ENCODE results near the gene MED27. TPM values are rescaled to one million over a fixed set of nuclear protein-coding genes. Genes with fewer than 3 reads are reported as not detected.

Gene MED27
- total and polyA plus RNA-seq, 2 of the 8 experiments (the other 6 are each of a cell fraction or from before 2014, with no cell fraction given), result 29.9 to 56.5 TPM

GRCh38 chr9:131927091-131927490 lies 152.6 kb downstream of the MED27 start:
- Histone ChIP-seq H2BK120ac (replicated peaks; ENCODE audit: low read depth, low read length) (no peak overlapping the region), H4K20me1 (replicated peaks in 1 of 2; ENCODE audit: control insufficient read depth in 1 of 2, insufficient read depth in 2 of 2, low read length in 2 of 2) (no peaks in the 10 kb centered on the region), H2AK5ac (ENCODE audit: low read depth, low read length) (no peak overlapping the region), H4K8ac (ENCODE audit: extremely low read depth, insufficient read depth, low read length) (no peak overlapping the region), H3K4me3 (ENCODE audit: extremely low read depth in 1 of 4, insufficient read depth in 2 of 4, low read depth in 3 of 4, low read length in 4 of 4) (no peak overlapping the region), H3K27ac (ENCODE audit: low read depth, low read length) (no peak overlapping the region), H3K23ac (ENCODE audit: insufficient read length) (no peak overlapping the region), H3K36me3 (ENCODE audit: control insufficient read depth in 2 of 4, insufficient read depth in 4 of 4, low read length in 3 of 4) (no peaks in the 10 kb centered on the region), H3K4me1 (replicated peaks in 1 of 4; ENCODE audit: control insufficient read depth in 3 of 4, insufficient read depth in 4 of 4, low read length in 3 of 4) (peaks cover 6 to 12% (median 9%) of the 10 kb centered on the region in 4 experiments; a peak in 6 of 7 replicates), H3K79me2 (ENCODE audit: control insufficient read depth in 1 of 2, insufficient read depth in 2 of 2, low read length in 2 of 2) (peaks cover 0 to 4% of the 10 kb centered on the region in 2 experiments; a peak in 2 of 4 replicates), H2BK12ac (ENCODE audit: low read depth, low read length) (no peak overlapping the region), H2BK20ac (ENCODE audit: low read length) (no peak overlapping the region), H2BK15ac (ENCODE audit: low read length) (no peak overlapping the region), H3K4ac (replicated peaks; ENCODE audit: insufficient read length, low read depth, low read length) (no peak overlapping the region), H2AFZ (ENCODE audit: low read length) (no peak overlapping the region), H3K14ac (ENCODE audit: insufficient read length) (no peak overlapping the region), H3K79me1 (ENCODE audit: low read depth, low read length) (peaks cover 8% of the 10 kb centered on the region; the same call in 1 of the 2 replicates), H3K9ac (replicated peaks in 1 of 4; ENCODE audit: extremely low read depth in 1 of 4, low read depth in 3 of 4, low read length in 3 of 4) (no peak overlapping the region), H2BK5ac (ENCODE audit: low read depth, low read length) (no peak overlapping the region), H3K9me3 (ENCODE audit: insufficient read depth in 2 of 2, low read depth in 1 of 2, low read length in 1 of 2) (no peaks in the 10 kb centered on the region), H3K56ac (replicated peaks; ENCODE audit: insufficient read length, low read depth, low read length) (no peak overlapping the region), H3K4me2 (ENCODE audit: insufficient read depth in 1 of 2, low read depth in 2 of 2, low read length in 2 of 2) (no peak overlapping the region), H4K5ac (ENCODE audit: insufficient read length, low read depth, low read length) (no peak overlapping the region), H3K23me2 (ENCODE audit: low read depth, low read length) (no peaks in the 10 kb centered on the region), H3K27me3 (replicated peaks in 1 of 4; ENCODE audit: control insufficient read depth in 3 of 4, extremely low read depth in 1 of 4, insufficient read depth in 3 of 4, low read length in 3 of 4) (no peaks in the 10 kb centered on the region; a peak in 1 of 7 replicates), H4K91ac (replicated peaks; ENCODE audit: insufficient read length, low read length) (no peak overlapping the region), H3K18ac (ENCODE audit: extremely low read depth, low read length) (no peak overlapping the region)
- 89% methylated on average over 3 of the region's 3 CpGs; no CpG with 5 or more reads in 1 of the 2 experiments for WGBS, 2 experiments (ENCODE audit: extremely low coverage in 1 of 2, insufficient coverage in 1 of 2, insufficient read length in 1 of 2, insufficient replicate concordance in 2 of 2, low coverage in 1 of 2, low lambda C conversion rate in 2 of 2, missing lambda C conversion rate in 1 of 2)
- DNase-seq (ENCODE audit: low read depth in 1 of 2, low spot score in 2 of 2) (no peak), FAIRE-seq (no peak)
- ChIA-PET CTCF (ENCODE audit: partially characterized antibody) (interaction anchor here (0.7 to 2.9 kb wide), 6 partner anchors 10 to 242 kb away, joined by 3 to 8 read pairs (median 4); no protein-coding TSS in a partner anchor), POLR2A (ENCODE audit: partially characterized antibody) (no interaction called here)
- TF ChIP-seq CHD1 (IDR thresholded peaks at IDR 0.05; ENCODE audit: low read depth, low read length) (no peak), TCF12 (IDR thresholded peaks at IDR 0.05; ENCODE audit: low read depth, low read length) (no peak), SIRT6 (IDR thresholded peaks at IDR 0.05; ENCODE audit: low read length) (no peak), RAD21 (IDR thresholded peaks at IDR 0.05 in 1 of 2, conservative IDR thresholded peaks at IDR 0.05 in 1 of 2; ENCODE audit: low read depth in 2 of 2, low read length in 2 of 2) (no peak), KDM5A (IDR thresholded peaks at IDR 0.05; ENCODE audit: low read length) (no peak), CBX5 (IDR thresholded peaks at IDR 0.05; ENCODE audit: low read depth, low read length) (no peak), KDM4A (IDR thresholded peaks at IDR 0.05; ENCODE audit: low read depth, low read length, severe bottlenecking) (no peak), SRF (IDR thresholded peaks at IDR 0.05; ENCODE audit: low read depth, low read length) (no peak), SIN3A (conservative IDR thresholded peaks at IDR 0.05 in 1 of 2, IDR thresholded peaks at IDR 0.05 in 1 of 2; ENCODE audit: low read depth in 1 of 2, low read length in 2 of 2) (no peak), CREB1 (IDR thresholded peaks at IDR 0.05) (no peak)
- TF ChIP-seq, protein P1, sequence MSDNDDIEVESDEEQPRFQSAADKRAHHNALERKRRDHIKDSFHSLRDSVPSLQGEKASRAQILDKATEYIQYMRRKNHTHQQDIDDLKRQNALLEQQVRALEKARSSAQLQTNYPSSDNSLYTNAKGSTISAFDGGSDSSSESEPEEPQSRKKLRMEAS (IDR thresholded peaks at IDR 0.05), result no peak
- TF ChIP-seq, protein P2, sequence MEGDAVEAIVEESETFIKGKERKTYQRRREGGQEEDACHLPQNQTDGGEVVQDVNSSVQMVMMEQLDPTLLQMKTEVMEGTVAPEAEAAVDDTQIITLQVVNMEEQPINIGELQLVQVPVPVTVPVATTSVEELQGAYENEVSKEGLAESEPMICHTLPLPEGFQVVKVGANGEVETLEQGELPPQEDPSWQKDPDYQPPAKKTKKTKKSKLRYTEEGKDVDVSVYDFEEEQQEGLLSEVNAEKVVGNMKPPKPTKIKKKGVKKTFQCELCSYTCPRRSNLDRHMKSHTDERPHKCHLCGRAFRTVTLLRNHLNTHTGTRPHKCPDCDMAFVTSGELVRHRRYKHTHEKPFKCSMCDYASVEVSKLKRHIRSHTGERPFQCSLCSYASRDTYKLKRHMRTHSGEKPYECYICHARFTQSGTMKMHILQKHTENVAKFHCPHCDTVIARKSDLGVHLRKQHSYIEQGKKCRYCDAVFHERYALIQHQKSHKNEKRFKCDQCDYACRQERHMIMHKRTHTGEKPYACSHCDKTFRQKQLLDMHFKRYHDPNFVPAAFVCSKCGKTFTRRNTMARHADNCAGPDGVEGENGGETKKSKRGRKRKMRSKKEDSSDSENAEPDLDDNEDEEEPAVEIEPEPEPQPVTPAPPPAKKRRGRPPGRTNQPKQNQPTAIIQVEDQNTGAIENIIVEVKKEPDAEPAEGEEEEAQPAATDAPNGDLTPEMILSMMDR (IDR thresholded peaks at IDR 0.05; ENCODE audit: control extremely low read depth in 1 of 3, insufficient read depth in 1 of 3, low read depth in 1 of 3, low read length in 3 of 3), result no peak
